GM19035 (cell line): ENCODE data around the gene PI4KA.
"Not testable (repeated sequence)": the region's sequence is repeated elsewhere in the genome, so short reads cannot be mapped to it uniquely, and the experiment has no call there.

Experiments used
- ATAC-seq: cut with Tn5 transposase; IDR thresholded peaks from one replicate; pipeline ENCODE4 v1.9.1; 2021; ENCODE audit not compliant: unreplicated experiment

PI4KA gene

DNA sequence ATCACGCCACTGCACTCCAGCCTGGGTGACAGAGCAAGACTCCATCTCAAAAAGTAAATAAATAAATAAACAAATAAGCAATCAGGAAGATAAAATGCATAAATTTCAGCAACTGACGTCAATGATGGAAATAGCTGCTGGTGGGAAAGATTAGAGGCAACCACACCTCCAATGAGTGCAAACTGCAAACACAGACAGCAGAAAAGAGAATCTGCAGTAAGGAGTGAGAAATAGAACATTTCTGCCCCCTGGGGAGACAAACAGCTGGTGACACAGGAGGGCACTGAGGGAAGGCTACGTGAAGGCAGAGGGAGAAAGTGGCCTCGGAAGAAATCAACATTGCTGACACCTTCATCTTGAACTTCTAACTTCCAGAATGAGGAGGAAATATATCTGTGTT, 6.5 kb downstream of the PI4KA start:
- no peak for ATAC-seq

DNA sequence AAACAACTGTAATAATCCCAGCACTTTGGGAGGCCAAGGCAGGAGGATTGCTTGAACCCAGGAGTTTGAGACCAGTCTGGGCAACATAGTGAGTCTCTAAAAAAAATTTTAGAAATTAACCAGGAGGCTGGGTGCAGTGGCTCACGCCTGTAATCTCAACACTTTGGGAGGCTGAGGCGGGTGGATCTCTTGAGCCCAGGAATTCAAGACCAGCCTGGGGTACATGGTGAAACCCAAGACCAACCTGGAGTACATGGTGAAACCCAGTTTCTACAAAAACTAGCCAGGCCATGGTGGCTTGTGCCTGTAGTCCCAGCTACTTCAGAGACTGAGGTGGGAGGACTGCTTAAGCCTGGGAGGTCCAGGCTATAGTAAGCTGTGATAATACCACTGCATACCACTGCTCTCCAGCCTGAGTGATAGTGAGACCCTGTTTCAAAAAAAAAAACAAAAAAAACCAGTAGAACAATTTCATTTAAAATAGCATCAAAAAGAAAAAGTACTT, 11.2 kb downstream of the PI4KA start:
- no peak for ATAC-seq

DNA sequence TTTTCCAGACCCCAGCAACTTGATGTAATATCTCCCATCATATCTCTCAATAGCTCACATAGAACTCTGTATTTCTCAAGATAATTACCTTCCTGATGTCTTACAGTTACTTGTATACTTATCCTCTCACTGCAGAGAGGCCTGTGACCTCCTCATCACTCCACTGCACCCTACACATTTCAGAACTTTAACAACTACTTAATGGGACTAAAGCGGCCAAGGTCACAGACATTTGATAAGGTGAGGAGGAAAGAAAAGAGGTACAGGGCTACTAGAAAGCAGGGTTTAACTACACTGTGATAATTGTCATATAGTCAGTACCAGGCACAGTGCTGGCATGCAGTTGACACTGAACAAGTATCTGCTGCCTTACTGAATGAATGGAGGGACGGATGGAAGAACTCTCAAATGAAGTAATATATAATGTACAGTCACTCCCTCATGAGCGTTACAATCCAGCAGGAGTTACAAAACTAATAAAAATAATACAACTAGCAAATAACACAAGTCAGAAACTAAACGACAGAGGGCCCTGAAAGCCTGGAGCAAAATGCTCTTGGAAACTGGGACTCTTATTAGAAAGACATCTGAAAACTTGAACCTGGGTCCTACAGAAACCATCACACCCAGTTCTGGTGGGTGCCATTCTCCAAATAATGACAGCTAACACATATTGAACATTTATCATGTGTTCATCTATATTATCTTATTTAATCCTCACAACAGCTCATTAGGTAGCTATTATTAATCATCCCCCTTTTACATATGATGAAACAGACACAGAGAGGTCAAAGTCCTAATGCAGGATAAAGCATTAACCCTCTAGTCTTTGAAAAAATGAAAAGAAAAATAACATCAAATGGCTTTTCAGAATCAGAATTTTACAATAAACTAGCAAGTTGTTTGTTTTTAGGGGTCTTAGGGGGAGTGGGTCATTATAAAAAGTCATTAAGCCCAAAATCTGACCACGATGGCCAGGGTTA, 14.3 kb downstream of the PI4KA start:
- ATAC-seq: no peak

DNA sequence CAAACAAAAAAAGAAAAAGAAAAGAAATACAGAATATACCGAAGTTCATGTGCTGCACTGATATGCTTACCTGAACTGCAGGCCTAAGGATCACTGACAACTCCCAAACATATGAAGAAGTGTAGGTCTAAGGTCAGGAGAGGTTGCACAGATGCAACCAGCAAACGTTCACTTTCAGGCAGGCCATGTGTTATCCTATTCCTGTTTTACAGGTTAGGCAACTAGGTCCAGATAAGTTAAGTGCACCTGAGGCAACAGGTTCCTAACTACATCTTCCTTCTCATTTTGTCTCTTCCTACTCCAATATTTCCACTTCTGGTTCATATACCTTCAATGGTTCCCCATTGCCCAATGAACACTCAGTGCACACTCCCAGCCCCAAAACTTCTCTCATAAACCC, 15.1 kb downstream of the PI4KA start:
- no peak for ATAC-seq

DNA sequence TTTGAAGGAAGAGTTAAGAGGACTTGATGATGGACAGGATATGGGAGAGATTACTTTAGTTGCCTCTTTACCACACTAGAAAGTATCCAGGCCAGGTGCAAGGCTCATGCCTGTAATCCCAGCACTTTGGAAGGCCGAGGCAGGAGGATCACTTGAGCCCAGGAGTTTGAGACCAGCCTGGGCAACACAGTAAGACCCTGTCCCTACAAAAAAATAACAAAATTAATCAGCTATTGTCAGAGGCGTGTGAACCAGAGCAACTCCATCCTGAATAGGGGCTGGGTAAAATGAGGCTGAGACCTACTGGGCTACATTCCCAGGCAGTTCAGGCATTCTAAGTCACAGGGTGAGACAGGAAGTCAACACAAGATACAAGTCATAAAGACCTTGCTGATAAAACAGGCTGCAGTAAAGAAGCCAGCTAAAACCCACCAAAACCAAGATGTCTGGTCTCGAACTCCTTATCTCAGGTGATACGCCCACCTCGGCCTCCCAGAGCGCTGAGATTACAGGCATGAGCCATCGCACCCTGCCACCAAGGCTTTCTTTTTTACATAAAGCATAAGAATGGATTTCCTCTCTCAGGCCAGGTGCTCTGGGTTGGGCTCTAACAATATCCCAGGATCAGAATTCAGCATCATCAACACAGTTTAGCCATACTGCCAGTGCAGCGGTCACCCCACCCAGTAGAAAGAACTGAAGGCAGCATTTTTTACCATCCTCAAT, 17.8 kb downstream of the PI4KA start:
- no peak for ATAC-seq

DNA sequence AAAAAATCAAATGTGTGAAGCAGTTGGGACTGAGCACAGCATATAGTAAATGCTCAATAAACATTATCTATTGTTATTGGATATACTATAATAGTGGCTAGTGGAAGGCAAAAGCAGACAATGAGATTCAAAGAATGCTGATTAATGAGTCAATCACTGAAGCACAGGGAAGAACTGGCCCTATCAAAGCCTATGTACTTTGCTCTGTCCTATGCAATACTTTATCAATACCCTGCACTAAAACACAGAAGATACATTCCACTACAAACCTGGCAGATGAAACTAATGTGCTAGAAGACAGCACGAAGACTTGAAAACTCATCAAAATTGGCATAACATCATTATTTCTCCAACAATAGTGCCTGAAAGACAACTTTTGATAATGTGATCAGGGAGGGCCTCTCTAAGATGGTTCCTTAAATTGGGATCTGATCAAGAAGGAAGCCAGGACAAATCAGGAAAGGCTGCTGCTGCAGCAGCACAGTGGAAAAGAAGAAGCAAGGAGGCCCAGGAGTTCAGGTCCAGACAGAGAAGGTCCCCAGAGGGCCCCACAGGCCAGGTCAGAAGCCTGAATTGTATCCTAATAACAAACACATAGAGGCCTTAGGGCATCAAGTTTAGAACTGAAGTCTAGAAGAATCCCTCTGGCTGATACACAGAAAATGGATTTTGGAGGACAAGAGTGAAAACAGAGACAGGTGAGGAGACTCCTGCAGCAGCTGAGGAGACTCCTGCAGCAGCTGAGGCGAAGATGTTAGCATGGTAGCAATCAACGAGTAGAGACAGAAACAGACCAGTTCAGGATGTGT, 18.6 kb downstream of the PI4KA start:
- no peak for ATAC-seq

DNA sequence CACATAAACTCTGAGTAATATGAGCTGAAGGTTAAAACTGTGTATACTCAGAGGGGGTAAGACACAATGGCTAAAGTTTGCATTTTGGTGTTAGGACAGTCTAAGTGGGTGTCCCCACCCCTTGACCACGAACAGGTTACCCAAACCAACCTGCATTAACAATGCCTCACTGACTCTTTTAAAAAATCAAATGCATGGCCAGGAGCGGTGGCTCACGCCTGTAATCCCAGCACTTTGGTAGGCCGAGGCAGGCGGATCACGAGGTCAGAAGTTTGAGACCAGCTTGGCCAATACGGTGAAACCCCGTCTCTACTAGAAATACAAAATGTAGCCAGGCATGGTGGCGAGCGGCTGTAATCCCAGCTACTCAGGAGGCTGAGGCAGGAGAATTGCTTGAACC, 19.3 kb downstream of the PI4KA start:
- not testable (repeated sequence) for ATAC-seq

DNA sequence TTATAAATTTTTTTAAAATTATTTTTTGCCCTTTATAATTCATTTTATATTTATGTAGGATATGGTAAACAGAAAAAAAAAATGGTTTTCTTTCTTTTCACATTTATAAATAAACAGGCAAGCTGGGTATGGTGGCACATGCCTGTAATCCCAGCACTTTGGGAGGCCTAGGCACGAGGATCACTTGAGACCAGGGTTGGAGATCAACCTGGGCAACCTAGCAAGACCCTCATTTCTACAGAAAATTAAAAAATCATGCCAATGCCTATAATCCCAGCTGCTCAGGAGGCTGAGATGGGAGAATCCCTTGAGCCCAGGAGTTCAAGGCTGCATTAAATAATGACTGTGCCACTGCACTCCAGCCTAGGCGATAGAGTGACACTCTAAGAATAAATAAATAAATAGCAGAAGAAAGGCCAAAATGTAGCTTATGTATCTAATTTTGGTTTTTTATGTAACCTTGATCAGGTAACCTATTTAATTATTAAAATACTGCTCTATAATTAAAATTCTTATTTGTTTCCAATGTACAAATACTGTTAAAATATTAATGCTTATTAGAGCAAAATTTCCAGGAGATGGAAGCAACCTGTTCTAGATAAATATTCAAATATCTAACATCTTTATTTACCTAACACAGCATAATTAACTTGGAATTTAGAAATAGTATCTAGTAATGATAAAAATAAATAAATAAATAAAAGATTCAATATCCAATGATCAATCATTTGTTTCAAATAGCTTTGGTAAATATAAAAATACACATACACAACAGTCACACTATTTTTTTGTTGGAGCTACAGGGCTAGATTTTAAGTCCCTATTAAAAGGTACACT, 21.4 kb downstream of the PI4KA start:
- no peak for ATAC-seq

DNA sequence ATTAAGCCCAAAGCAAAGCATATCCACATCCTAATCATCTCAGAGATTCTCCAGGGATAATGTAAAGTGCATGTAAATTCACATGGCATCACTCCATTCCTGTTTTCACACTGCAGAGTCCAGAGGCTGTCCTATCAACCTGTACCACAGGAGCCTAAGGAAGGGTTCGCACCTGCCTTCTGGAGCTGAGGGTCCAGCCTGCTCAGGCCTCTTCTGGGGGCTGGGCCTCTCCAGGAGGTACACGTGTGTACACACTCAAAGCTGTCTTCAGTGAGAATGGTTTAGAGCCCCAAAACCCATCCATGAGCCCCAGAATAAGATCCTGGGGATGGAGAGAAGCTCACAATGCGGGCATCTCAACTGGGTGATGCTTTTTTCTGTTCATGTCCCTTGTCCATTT, 23.9 kb downstream of the PI4KA start:
- ATAC-seq: no peak

DNA sequence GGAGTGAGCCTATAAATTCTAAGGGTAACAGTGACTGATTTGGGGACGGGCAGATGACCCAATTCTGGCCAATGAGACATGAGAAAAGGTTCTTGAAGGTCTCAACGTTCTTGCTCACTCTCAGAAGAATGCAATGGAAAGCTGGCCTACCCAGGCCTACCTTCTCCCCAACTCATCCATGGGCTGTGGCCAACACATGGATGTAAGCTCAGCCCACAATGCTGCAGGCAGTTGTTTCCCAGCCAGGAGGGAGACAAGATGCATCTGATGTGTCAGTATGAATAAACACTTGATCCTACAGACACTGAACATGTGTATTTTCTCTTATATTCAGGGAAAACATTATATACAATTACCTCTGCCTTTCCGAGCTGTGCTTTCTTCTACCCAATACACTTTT, 24.4 kb downstream of the PI4KA start:
- no peak for ATAC-seq

DNA sequence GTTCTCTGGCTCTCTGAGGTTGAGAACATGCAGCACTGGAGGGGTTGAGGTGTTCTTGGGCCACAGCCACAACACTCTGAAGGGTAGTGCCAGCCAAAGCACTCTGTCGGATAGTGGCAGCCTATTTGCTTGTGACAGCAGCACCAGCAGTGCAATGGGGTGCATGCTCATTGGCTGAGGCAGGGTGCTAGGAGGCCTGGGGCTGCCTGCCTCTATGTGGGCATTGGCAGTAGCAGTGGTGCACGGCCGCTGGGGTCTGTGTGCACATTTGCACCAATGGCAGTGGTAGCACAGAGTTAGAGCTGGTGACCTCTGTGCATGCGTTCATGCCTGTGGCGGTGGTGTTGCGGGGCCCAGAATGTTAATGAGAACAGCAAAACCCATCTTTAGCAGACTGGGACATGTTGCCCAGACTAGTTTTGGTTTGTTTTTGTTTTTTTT, 25.4 kb downstream of the PI4KA start:
- no peak for ATAC-seq

DNA sequence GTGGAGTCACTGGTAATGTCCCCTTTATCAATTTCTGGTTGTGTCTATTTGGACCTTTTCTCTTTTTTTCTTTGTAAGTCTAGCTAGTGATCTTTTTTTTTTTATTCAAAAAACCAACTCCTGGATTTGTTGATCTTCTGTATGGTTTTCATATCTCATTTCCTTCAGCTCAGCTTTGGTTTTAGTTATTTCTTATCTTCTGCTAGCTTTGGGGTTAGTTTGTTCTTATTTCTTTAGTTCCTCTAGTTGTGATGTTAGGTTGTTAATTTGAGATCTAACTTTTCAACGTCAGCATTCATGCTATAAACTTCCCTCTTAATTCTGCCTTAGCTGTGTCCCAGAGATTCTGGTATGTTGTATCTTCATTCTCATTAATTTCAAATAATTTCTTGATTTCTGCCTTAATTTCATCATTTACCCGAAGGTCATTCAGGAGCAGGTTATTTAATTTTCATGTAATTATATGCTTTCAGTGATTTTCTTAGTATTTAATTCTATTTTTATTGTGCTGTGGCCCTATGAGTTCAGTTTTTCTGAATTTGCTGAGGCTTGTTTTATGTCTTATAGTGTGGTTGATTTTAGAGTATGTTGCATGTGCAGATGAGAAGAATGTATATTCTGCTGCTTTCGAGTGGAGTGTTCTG, 29.0 kb downstream of the PI4KA start:
- ATAC-seq: no peak

DNA sequence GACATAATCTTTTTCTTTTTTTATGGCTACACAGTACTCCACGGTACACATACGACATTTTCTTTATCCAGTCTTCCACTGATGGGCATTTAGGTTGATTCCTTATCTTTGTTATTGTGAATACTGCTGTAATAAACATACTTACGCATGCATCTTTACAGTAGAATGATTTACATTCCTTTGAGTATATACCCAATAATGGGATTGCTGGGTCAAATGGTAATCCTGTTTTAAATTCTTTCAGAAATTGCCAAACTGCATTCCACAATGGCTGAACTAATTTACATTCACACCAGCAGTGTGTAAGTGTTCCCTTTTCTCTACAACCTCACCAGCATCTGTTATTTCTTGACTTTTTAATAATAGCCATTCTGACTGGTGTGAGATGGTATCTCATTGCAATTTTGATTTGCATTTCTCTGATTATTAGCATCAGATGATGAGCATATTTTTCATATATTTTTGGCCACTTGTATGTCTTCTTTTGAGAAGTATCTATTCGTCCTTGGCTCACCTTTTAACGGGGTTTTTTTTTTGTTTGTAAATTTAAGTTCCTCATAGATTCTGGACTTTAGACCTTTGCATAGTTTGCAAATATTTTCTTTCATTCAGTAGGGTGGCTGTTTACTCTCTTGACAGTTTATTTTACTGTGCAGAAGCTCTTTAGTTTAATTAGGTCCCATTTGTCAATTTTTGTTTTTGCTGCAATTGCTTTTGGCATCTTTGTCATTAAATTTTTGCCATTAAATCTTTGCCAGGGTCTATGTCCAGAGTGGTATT, 32.0 kb downstream of the PI4KA start:
- ATAC-seq: not testable (repeated sequence)

DNA sequence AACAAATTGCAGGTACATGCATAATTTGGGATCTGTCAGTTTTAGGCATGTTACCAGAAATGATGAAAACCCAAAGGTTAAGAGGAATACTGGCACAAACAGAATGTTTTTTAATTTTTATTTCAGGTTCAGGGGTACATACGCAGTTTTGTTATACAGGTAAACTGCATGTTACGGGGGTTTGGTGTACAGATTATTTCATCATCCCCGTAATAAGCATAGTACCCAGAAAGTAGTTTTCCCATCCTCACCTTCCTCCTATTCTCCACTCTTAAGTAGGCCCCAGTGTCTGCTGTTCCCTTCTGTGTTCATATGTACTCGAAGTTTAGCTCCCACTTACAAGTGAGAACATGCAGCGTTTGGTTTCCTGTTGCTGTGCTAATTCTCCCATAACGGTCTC, 33.0 kb downstream of the PI4KA start:
- ATAC-seq: no peak

DNA sequence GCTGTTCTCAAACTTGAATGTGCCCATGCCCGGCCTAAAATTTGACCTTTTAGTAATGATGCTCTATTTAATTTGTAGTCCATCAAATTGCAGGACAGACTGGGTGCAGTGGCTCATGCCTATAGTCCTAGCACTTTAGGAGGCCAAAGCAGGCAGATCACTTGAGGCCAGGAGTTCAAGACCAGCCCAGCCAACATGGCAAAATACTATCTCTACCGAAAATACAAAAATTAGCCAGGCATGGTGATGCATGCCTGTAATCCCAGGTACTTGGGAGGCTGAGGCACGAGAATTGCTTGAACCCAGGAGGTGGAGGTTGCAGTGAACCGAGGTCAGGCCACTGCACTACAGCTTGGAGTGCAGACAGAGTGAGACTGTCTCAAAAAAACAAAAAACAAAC, 33.4 kb downstream of the PI4KA start:
- ATAC-seq: not testable (repeated sequence)

DNA sequence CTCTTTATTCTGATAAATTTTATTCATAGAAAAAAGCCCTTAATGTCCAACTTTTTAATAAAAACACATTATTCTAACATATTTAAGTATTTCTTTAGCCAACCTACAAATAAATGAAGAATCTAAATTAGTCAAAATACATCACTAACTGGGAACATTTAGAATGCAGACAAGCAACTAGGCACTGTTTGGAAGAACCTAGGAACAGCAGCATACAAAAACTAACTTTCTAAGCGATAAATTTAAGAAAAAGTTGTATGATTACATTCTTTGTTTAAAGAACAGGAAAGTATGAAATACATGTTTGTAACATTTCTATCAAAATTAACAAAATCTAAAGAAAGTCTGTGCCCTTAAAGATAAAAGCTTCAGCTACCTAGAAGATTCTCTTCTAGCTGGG, 35.3 kb downstream of the PI4KA start:
- ATAC-seq: no peak

DNA sequence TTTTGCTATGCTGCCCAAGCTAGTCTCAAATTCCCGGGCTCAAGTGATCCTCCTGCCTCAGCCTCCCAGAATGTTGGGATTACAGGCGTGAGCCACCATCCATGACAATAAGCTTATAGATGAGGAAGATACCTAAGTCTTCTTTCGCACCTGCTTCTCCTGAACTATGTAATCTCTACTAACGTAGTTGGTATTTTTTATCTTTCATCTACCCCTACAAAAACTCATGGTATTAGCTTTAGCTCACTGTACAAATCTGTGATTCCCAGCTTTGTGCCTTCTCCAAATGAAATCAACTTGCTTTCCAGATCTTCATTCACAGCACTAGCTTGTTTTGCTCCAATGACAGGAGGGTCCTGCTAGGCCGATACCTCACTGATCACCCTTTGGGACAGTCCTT, 36.4 kb downstream of the PI4KA start:
- no peak for ATAC-seq

DNA sequence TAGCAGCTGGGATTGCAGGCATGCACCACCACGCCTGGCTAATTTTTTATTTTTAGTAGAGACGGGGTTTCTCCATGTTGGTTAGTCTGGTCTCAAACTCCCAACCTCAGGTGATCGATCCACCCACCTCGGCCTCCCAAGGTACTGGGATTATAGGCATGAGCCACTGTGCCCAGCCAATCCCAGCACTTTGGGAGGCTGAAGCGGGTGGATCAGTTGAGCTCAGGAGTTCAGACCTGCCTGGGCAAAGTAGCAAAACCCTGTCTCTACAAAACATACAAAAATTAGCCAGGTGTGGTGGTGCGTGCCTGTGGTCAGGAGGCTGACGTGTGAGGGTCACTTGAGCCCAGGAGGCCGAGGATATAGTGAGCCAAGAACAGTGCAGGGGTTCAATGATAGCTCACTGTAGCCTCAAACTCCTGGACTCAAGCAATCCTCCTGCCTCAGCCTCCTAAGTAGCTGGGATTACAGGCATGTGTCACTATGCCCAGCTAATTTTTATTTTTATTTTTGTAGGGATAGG, 36.8 kb downstream of the PI4KA start:
- ATAC-seq: not testable (repeated sequence)

DNA sequence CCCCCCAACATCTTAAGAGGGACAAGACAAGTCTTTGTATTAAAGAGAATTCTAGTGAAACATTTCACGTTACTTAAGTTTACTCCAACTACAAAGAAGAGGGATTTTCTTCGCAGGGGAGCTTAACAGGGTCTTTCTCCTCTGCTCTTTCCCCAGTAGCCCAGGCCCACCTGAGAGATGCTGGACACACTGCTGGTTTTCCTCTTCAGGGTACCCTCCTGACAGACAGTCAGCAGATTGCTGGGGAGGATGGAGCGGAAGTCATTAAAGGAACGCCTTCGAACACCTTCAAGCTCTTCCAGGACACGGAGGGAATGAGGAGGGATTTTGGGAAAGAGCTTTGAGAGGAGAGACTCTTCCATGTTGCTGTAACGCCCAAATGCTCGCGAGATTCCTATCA, 39.1 kb downstream of the PI4KA start:
- no peak for ATAC-seq
